ENCODE results near the gene OSER1. TPM values are rescaled to one million over a fixed set of nuclear protein-coding genes. Genes with fewer than 3 reads are reported as not detected.

The OSER1 gene
- total RNA-seq, 1 donor from 2014 or later: 29.6 TPM

DNA sequence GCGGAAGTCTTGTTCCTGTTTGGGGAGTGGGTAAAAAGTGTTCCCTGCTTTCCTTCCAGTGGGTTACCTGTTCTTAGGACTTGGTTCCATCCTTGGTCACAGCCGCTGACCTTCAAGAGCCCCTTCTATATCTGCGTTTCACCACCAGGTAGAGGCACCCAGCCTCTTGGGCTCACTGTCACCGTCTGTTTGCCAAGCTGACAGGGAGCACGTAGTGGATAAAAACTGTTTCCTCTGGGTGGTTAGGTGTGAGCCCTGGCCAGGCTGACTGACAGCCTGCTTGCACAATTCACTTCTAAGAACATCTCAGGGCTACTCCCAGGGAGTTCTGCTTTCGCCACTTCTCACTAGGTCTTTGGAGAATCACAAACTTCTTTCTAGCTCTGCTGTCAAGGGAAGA is 21.8 kb downstream of the OSER1 start:
- Histone ChIP-seq H3K36me3 (no peaks in the 10 kb centered on the region), H3K27ac (peak overlapping the region; percentile 42), H3K27me3 (peaks cover 21% of the 10 kb centered on the region), H3K9me3 (no peaks in the 10 kb centered on the region), H3K4me1 (peaks cover 14% of the 10 kb centered on the region), H3K4me3 (no peak overlapping the region)
- intact Hi-C loops (cut with DNase I): no loop called here
- ATAC-seq (peak; percentile 58), DNase-seq (no peak)
- TF ChIP-seq, protein P1, sequence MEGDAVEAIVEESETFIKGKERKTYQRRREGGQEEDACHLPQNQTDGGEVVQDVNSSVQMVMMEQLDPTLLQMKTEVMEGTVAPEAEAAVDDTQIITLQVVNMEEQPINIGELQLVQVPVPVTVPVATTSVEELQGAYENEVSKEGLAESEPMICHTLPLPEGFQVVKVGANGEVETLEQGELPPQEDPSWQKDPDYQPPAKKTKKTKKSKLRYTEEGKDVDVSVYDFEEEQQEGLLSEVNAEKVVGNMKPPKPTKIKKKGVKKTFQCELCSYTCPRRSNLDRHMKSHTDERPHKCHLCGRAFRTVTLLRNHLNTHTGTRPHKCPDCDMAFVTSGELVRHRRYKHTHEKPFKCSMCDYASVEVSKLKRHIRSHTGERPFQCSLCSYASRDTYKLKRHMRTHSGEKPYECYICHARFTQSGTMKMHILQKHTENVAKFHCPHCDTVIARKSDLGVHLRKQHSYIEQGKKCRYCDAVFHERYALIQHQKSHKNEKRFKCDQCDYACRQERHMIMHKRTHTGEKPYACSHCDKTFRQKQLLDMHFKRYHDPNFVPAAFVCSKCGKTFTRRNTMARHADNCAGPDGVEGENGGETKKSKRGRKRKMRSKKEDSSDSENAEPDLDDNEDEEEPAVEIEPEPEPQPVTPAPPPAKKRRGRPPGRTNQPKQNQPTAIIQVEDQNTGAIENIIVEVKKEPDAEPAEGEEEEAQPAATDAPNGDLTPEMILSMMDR (IDR thresholded peaks at IDR 0.05): no peak

DNA sequence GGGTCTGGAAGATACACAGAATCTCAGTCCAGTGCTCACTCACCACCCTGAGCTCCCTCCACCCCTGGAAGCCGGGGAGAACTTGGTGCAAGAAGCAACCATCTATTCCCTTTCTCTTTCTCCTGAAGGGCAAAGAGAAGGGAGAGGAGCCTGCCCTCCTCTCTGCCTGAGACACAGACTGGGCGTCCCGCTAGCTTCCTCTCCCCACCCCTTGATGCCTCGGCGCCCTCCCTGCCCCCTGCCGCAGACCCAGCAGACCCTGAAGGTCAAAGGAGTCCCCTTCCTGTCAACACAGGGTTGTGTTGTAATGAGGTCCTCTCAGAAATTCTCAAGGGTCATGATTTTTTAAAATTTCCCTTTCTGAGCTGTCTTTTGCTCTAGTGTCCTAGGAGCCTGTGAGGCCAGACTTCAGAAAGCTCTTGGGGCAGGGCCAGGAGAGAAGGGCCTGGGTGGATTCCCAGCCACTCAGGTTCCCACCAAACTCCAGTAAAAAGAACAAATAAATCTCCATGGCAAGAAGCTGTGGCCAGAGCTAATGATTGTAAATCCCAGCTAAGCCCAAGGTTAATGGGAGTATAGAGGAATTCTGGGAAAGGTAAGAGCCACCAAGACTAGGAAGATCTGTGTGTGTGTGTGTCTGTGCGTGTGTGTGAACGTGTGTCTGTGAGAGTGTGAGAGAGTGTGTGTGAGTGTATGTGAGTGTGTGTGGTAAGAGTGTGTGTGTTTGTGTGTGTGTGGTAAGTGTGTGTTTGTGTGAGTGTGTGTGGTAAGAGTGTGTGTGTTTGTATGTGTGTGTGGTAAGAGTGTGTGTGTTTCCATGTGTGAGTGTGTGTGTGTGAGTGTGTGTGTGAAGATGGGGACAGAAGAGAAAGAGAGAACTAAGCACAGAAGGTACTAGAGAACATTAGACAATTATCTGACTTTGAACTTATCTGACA is 22.5 kb downstream of the OSER1 start:
- H3K4me1 ChIP-seq: peaks cover 14% of the 10 kb centered on the region
- DNase-seq (no peak), ATAC-seq (peak; percentile 31)
- peak overlapping the region; percentile 34 for H3K27ac ChIP-seq
- TF ChIP-seq, protein P1 (IDR thresholded peaks at IDR 0.05): no peak
- peak overlapping the region; percentile 46 for H3K4me3 ChIP-seq
- no peaks in the 10 kb centered on the region for H3K36me3 ChIP-seq
- peaks cover 21% of the 10 kb centered on the region for H3K27me3 ChIP-seq
- intact Hi-C loops (cut with DNase I): no loop called here
- H3K9me3 ChIP-seq: no peaks in the 10 kb centered on the region

DNA sequence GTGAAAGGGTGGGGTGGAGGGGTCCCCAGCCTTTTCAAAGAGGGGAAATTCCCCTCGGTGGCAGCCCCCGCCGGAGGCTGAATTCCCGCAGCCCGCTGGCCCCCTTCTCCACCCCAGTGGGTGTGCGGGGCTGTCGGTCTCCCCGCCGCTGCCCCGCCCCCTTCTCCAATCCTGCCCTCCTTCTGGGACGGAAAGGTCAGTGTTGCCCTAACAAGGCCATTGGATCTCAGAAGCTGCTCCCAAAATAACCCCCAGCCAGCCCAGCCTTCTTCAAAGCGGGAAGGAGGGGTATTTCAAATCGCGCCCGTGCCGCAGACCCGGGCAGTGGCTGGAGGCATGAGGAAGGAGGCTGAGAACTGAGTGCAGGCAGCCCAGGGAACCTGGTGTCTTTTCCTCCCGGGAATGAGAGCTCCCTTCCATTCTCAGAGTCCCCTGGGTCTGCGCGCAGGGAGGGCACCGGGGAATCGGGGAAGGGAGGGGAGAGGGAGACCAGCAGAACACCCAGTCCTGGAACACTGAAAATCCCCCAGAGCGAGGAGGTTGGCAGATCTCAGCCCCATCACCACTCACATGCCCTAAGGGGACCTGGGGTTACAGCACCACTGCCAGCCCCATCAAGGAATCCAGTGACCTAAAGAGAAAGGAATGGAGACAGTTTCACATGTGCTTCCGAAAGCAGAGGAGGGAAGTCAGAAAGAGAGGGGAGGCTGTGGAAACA is 23.4 kb downstream of the OSER1 start, which contains the start of gene JPH2:
Gene JPH2, minus strand, starts transcription at position 135 of the 718 bp plus-strand sequence. CDS start 483 bp downstream, outside the sequence.
- H3K27me3 ChIP-seq: peaks cover 21% of the 10 kb centered on the region
- peak within 1 kb of the TSS; percentile 46 for H3K4me3 ChIP-seq
- H3K36me3 ChIP-seq: no peaks in the 10 kb centered on the region
- H3K9me3 ChIP-seq: no peaks in the 10 kb centered on the region
- peak; percentile 58 for ATAC-seq
- peak within 1 kb of the TSS; percentile 34 for H3K27ac ChIP-seq
- intact Hi-C loops (cut with DNase I): no loop called here
- no peak for DNase-seq
- H3K4me1 ChIP-seq: peaks cover 14% of the 10 kb centered on the region
- TF ChIP-seq, protein P1 (IDR thresholded peaks at IDR 0.05): no peak

DNA sequence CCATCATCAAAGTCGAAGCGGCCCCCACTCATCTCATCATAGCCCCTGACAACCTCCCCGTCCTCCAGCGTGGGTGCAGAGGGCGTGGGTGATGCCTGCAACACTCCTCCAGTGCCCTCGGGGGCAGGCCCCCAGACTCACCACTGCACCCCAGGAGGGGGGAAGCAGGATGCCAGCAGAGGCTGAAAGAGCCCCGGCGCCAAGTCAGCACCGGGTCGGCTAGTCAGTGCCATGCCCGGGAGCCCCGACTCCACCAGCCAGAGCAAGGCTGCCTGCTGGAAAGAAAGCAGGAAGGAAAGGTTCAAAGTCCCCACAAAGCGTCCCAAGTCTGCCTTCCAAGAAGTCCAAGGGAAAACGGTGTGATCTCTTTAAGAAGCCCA is 23.9 kb downstream of the OSER1 start:
- no peaks in the 10 kb centered on the region for H3K9me3 ChIP-seq
- intact Hi-C loops (cut with DNase I): no loop called here
- H3K4me1 ChIP-seq: peaks cover 14% of the 10 kb centered on the region
- no peaks in the 10 kb centered on the region for H3K36me3 ChIP-seq
- peak overlapping the region; percentile 34 for H3K27ac ChIP-seq
- DNase-seq (no peak), ATAC-seq (no peak)
- peak overlapping the region; percentile 46 for H3K4me3 ChIP-seq
- H3K27me3 ChIP-seq: peaks cover 21% of the 10 kb centered on the region
- TF ChIP-seq, protein P1 (IDR thresholded peaks at IDR 0.05): no peak

DNA sequence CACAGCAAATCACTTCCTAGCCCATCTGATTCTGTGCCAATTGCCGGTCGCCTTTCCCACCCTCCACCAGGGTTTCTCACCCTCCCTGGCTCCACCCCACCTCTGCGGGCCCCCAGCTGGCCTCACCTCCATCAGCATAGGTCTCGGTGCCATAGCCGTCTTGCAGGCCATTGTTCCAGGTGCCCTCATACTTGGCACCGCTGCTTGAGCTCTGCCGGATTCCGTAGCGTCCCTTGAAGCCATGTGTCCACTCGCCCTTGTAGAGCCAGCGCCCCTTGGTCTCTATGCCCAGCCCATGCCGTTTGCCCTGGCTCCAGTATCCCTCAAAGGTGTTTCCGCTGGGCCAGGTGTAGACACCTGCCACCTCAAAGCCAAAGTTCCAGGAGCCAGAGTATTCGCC is 24.4 kb downstream of the OSER1 start:
- Histone ChIP-seq H3K27ac (no peak overlapping the region), H3K9me3 (no peaks in the 10 kb centered on the region), H3K36me3 (no peaks in the 10 kb centered on the region), H3K27me3 (peaks cover 21% of the 10 kb centered on the region), H3K4me1 (peaks cover 14% of the 10 kb centered on the region), H3K4me3 (peak overlapping the region; percentile 46)
- ATAC-seq: no peak
- intact Hi-C loops (cut with DNase I): no loop called here
- TF ChIP-seq, protein P1 (IDR thresholded peaks at IDR 0.05): no peak
- no peak for DNase-seq
